ENCODE data around the gene AGBL4.
"Not testable (repeated sequence)": the region's sequence is repeated elsewhere in the genome, so short reads cannot be mapped to it uniquely, and the experiment has no call there.

AGBL4 gene

GRCh38 chr1:49298304-49298703 lies 725.5 kb downstream of the AGBL4 start:
- no peak for DNase-seq

- DNase-seq, result no peak
These were observed 726.0 kb downstream of the AGBL4 start for GRCh38 chr1:49297783-49298182.

DNA sequence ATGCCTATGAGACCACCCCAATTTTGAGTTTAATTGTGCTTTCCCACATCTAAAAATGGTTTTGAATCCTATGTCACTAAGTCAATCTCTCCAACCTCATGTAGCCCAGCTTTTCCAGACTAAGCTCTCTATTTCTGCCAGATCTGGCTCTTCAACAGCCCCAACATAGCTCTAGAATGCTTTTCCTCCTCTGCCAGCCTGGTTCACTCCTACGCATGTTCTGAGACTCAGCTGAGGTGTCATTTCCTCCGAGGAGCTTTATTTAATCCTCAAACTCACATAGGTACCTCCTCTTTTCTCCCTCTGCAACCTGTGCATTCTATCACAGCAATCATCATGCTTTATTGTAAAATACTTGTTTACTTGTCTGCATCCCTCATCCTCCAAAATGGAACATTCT lies 729.2 kb downstream of the AGBL4 start:
- DNase-seq, result no peak

DNA sequence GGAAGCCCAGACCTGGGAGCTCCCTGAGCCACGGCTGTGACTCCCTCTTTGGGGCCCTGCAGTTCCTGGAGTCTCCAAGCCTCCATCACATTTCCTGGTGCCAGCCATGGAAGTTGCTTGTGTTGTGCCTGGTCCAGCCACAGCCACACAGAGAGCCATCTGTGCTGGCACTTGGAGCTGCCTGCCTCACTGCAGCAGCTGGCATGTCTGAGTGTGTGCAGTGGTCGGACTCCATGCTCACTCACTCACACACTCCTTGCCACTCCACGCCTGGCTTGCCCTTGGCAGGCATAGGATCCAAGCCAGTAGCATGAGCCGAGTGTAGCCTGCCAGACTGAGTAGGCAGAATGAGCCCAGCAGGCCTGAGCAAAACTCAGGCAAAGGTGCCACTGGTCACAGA lies 730.7 kb downstream of the AGBL4 start:
- no peak for DNase-seq

GRCh38 chr1:49257211-49258049 lies 766.3 kb downstream of the AGBL4 start:
- not testable (repeated sequence) for DNase-seq

GRCh38 chr1:49252917-49253316 lies 770.8 kb downstream of the AGBL4 start:
- no peak for DNase-seq

GRCh38 chr1:49251019-49251784 lies 772.6 kb downstream of the AGBL4 start:
- no peak for DNase-seq

DNA sequence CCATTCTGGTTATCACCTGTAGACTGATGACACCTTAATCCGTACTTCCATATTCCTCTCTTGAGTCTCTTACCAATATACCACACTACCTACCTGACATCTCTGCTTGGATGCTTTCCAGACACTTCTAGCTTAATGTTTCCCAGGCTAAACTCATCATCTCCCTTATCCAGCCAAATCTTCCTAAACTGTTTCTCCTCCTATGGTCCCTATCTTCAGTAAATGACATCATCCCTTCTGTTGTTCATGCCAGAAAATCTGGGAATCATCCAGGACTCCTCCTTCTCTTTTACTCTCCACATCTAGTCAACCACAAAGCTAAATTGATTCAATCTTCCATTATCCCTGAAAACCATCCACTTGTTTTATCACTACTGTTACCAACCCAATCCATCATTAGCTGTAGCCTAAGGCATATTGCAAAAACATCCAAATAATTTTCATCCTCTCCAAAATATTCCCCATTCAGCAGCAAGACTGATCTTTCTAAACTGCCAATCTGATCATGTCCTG lies 783.0 kb downstream of the AGBL4 start:
- no peak for DNase-seq

GRCh38 chr1:49234988-49235387 lies 788.8 kb downstream of the AGBL4 start:
- DNase-seq, result no peak

- DNase-seq, result no peak
These were observed 794.2 kb downstream of the AGBL4 start for GRCh38 chr1:49229555-49229954.

- DNase-seq, result no peak
These were observed 797.0 kb downstream of the AGBL4 start for GRCh38 chr1:49226758-49227157.

DNA sequence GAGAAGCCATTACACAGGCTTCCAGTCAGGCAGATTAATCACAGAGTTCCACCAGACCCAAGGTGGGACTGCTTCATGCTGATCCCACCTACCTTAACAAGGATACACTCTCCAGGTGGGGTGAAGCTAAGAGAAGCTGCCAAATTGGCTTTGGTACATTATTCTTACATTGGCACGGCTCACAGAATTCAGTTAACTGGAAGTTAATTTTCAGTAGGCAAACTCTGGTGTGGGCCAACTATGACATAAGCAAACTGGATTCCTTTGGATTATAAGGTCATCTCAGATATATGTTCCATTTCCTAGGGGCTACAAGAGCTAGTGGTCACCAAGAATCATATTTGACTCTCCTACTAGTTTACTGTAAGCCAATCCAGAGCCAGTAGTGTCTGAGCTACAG lies 798.3 kb downstream of the AGBL4 start:
- DNase-seq, result no peak

DNA sequence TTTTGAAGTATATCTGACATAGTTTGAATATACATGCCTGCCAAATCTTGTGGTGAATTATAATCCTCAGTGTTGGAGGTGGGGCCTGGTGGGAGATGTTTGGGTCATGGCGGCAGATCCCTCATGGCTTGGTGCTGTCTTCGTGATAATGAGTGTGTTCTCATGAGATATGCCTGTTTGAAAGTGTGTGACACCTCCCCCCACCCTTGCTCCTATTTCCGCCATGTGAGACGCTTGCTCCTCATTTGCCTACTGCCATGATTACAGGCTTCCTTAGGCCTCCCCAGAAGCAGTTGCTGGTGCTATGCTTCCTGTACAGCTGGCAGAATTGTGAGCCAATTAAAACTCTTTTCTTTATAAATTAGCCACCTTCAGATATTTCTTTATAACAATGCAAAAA lies 810.5 kb downstream of the AGBL4 start:
- DNase-seq, result no peak

DNA sequence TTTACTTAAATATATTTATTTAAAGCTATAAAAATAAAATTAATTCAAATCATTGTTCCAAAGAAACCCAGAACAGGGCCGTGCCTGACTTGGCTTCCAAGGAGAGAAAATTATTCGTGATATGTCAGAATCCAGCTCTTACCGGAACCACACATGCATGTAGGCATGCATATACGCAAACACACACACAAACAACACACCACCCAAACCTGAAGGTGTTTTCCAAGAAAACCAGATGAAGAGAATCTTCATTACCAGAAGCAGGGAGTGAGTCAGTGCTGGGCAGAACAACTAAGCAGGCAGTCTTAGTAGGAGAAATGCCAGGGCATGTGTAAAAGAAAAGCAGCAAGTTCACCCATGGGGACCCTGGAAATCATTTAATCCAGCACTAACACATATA lies 815.0 kb downstream of the AGBL4 start:
- no peak for DNase-seq

DNA sequence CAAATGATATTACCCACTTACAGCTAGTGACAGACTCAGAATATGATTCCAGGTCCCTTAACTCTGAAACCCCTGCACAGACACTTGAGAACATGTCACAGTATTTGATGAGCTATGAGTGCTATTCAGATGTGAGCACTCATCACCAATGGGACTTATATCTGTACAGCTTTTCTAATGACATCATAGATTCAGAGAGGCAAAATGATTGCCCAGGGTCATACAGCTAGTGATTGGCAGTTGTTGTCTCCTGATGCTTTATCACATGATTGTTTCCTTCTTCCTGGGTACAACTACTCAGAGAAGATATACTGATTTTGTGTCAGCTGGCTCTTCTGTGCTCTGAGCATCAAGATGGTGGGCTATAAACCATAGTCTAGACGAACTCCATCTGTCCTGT lies 819.0 kb downstream of the AGBL4 start:
- no peak for DNase-seq

DNA sequence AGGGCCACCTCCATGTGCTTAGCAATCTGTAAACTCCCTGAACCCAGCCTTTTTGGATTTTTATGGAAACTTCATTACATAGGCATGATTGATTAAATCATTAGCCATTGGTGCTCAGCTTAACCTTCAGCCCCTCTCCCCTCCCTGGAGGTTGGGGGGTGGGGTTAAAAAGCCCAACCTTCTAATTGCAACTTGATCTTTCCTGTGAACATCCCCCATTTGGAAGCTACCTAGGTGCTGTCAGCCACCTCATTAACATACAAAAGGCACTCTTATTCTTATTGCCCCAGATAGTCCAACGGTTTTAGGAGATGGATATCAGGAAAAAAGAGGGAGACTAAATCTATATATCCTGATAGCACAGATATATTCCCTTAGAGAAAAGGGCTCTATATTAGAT lies 823.0 kb downstream of the AGBL4 start:
- DNase-seq, result no peak

GRCh38 chr1:49199564-49199963 lies 824.2 kb downstream of the AGBL4 start:
- no peak for DNase-seq

DNA sequence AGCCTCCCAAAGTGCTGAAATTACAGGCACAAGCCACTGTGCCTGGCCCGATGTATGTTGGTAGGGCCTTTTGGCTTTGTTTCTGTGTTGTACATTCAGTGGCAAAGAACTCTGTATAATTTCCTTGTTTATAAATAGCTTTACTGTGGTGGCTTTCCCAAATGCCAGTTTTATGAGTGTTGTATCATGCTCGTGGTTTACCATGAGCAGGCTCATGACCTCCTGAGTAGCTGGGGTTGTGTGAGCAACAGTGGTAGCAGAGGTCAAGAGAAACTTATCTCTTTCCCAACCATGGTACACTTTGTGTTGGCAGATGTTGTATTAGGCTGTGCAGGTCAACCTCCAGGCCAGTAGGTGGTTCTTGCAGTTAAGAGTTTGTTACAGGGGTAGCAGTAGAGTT lies 826.7 kb downstream of the AGBL4 start:
- no peak for DNase-seq

- no peak for DNase-seq
These were observed 833.6 kb downstream of the AGBL4 start for GRCh38 chr1:49190138-49190537.

DNA sequence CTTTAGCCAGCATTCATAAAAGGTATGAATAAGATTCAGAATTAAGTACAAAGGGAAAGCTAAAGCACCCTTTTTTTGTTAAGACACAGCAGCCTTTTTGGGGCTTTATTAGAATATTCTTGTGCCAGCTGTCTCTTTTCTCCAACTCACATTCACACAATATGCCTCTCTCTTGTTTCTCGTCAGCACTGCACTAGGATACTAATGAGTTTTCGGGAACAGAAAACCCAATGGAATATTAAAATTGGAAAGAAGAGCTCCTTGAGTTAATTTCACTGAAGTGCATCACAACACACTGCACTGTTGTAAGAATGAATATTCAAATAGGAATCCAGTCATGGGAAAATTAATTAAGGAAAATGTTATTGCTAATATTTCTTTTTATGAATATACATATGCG lies 836.7 kb downstream of the AGBL4 start:
- DNase-seq, result no peak

DNA sequence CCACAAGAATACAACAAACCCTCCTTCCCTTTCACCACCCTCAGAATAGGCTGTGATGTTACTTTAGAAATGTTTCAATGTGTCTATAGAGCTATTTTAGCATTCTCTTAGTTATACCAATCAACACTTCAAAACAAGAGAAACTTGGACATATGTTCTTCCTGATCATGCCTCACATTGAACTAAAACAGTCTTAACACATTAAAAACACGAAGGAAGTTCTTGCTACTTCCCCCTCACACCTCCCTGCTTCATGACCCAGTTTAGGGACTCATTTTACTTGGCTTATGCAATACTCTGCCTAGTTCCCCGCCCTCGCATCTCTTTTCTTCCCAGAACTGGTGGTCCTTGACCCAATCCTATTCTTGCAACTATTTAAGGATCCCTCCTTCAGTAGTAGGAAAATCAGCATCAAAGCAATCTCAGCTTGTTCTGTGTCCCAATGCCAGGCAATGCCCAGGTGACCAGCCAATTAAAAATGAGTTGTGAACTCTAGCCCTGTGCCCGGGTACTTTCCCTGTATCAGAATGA lies 838.2 kb downstream of the AGBL4 start:
- DNase-seq, result no peak

GRCh38 chr1:49183489-49183888 lies 840.3 kb downstream of the AGBL4 start:
- no peak for DNase-seq

DNA sequence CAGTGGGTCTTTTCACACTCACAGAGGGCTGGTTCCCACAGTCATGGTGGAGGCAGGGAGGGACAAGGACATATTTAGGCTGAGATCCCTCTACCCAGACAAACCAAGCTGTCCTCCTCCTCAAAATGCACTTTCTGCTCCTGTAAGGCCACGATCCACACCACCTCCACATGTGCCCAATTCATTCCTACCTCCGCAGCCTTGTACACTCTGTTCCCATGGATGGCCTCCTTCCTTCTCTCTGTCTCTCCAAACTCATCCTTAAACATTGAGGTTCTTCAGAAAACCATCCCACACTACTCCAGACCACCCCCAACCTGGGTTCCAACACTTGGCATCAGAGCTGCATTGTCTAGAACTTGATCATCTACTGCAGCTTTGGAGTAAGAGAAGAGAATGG lies 842.7 kb downstream of the AGBL4 start:
- no peak for DNase-seq
